ENCODE measurements around the gene GBA2. TPM values are rescaled to one million over a fixed set of nuclear protein-coding genes. Genes with fewer than 3 reads are reported as not detected.

GBA2 gene
- total RNA-seq, 1 donor from 2014 or later, result 130 TPM

DNA sequence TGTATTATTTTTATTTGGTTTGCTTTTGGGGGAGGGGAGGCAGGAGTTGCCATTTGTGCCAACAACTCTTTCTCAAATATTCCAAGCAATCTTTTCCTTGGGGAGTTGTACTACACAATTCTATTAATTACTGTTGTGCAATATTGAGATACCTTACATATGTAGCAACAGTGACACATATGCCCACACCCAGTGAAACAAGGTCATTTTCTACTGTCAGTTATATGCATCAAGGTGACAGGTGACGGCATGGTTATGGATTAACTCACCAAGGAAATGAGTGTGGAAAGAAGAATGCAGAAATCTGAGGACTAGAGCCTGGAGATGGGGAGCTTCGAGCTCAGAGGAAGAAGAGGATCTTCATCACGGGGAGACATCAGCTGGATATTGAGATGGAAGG, 22.9 kb upstream of the GBA2 start:
- no peaks in the 10 kb centered on the region for H3K27me3 Mint-ChIP-seq
- no peak overlapping the region for H3K4me3 Mint-ChIP-seq (ENCODE audit: low read depth)
- no peaks in the 10 kb centered on the region for H3K9me3 Mint-ChIP-seq (ENCODE audit: low read depth)
- no peaks in the 10 kb centered on the region for H3K36me3 Mint-ChIP-seq (ENCODE audit: insufficient read depth)
- no peak for DNase-seq (ENCODE audit: low spot score, unreplicated experiment)
- H3K4me1 Mint-ChIP-seq (ENCODE audit: low read depth), result peaks cover 5% of the 10 kb centered on the region
- TF ChIP-seq, protein P1, sequence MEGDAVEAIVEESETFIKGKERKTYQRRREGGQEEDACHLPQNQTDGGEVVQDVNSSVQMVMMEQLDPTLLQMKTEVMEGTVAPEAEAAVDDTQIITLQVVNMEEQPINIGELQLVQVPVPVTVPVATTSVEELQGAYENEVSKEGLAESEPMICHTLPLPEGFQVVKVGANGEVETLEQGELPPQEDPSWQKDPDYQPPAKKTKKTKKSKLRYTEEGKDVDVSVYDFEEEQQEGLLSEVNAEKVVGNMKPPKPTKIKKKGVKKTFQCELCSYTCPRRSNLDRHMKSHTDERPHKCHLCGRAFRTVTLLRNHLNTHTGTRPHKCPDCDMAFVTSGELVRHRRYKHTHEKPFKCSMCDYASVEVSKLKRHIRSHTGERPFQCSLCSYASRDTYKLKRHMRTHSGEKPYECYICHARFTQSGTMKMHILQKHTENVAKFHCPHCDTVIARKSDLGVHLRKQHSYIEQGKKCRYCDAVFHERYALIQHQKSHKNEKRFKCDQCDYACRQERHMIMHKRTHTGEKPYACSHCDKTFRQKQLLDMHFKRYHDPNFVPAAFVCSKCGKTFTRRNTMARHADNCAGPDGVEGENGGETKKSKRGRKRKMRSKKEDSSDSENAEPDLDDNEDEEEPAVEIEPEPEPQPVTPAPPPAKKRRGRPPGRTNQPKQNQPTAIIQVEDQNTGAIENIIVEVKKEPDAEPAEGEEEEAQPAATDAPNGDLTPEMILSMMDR (IDR thresholded peaks at IDR 0.05; ENCODE audit: unreplicated experiment), result no peak
- no peak overlapping the region for H3K27ac Mint-ChIP-seq

DNA sequence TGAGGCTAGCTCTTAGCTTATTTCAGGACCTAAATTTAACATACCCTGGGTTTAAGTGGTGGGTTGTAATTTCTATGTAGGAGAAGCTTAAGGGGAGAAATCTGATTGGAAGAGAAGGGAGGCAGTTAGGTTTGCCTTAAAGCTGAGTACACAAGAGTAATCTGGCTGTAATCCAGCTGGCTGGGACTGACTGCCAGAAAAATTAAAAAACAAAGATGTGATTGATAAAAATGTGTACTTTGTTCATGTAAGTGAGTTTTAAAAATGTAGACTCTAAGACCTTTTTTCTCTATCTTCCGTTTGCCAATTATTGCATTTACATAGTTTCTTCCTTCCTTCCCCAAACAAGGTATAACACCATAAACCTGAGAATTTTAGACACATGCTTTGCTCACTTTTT, 22.5 kb upstream of the GBA2 start:
- H3K4me3 Mint-ChIP-seq (ENCODE audit: low read depth), result no peak overlapping the region
- no peak overlapping the region for H3K27ac Mint-ChIP-seq
- no peaks in the 10 kb centered on the region for H3K9me3 Mint-ChIP-seq (ENCODE audit: low read depth)
- TF ChIP-seq, protein P1 (IDR thresholded peaks at IDR 0.05; ENCODE audit: unreplicated experiment), result no peak
- peaks cover 5% of the 10 kb centered on the region for H3K4me1 Mint-ChIP-seq (ENCODE audit: low read depth)
- no peak for DNase-seq (ENCODE audit: low spot score, unreplicated experiment)
- H3K27me3 Mint-ChIP-seq, result no peaks in the 10 kb centered on the region
- H3K36me3 Mint-ChIP-seq (ENCODE audit: insufficient read depth), result no peaks in the 10 kb centered on the region

GRCh38 chr9:35771075-35771433, 22.0 kb upstream of the GBA2 start:
- Mint-ChIP-seq H3K36me3 (ENCODE audit: insufficient read depth) (no peaks in the 10 kb centered on the region), H3K9me3 (ENCODE audit: low read depth) (no peaks in the 10 kb centered on the region), H3K27ac (no peak overlapping the region), H3K4me3 (ENCODE audit: low read depth) (no peak overlapping the region), H3K27me3 (no peaks in the 10 kb centered on the region), H3K4me1 (ENCODE audit: low read depth) (peaks cover 3% of the 10 kb centered on the region)
- TF ChIP-seq, protein P1 (IDR thresholded peaks at IDR 0.05; ENCODE audit: unreplicated experiment), result no peak
- DNase-seq (ENCODE audit: low spot score, unreplicated experiment), result no peak

- DNase-seq (ENCODE audit: low spot score, unreplicated experiment), result no peak
- Mint-ChIP-seq H3K27ac (no peak overlapping the region), H3K9me3 (ENCODE audit: low read depth) (no peaks in the 10 kb centered on the region), H3K4me3 (ENCODE audit: low read depth) (no peak overlapping the region), H3K27me3 (no peaks in the 10 kb centered on the region), H3K36me3 (ENCODE audit: insufficient read depth) (no peaks in the 10 kb centered on the region), H3K4me1 (ENCODE audit: low read depth) (no peaks in the 10 kb centered on the region)
- TF ChIP-seq, protein P1 (IDR thresholded peaks at IDR 0.05; ENCODE audit: unreplicated experiment), result no peak
These were observed 20.7 kb upstream of the GBA2 start for GRCh38 chr9:35769763-35770162.

DNA sequence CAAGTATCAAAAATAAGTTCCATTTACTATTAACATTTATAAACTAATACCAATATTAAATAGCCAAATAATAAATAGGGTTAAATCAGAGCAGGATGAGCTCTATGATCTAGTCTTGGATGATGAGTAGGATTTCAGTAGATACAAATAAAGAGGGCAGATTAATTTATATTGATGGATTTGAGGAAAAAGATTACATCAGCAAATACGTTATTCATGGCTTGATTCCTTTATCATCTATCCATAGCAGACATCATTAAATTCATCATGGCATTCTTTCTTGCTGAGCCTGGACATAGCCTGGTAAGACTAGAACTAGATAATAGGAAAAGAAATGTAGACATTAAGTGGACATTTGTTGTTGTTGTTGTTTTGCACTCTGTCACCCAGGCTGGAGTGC, 18.4 kb upstream of the GBA2 start:
- no peak overlapping the region for H3K4me3 Mint-ChIP-seq (ENCODE audit: low read depth)
- TF ChIP-seq, protein P1 (IDR thresholded peaks at IDR 0.05; ENCODE audit: unreplicated experiment), result no peak

More for the DNA sequence above, 18.4 kb upstream of the GBA2 start:
- no peak for DNase-seq (ENCODE audit: low spot score, unreplicated experiment)
- no peaks in the 10 kb centered on the region for H3K4me1 Mint-ChIP-seq (ENCODE audit: low read depth)
- H3K36me3 Mint-ChIP-seq (ENCODE audit: insufficient read depth), result no peaks in the 10 kb centered on the region
- no peaks in the 10 kb centered on the region for H3K9me3 Mint-ChIP-seq (ENCODE audit: low read depth)
- no peak overlapping the region for H3K27ac Mint-ChIP-seq
- no peaks in the 10 kb centered on the region for H3K27me3 Mint-ChIP-seq

Measured in progenitor cell of endocrine pancreas (in vitro differentiated cells).